Mucosa of stomach (tissue), 1 donor: ENCODE measurements around the gene CSF2RB.

Source experiments
- H3K27me3 ChIP-seq: one replicate; pipeline ENCODE4 v1.7.0; 2013; ENCODE audit warnings: mild to moderate bottlenecking, low read length; ENCODE audit not compliant: control insufficient read depth, insufficient read depth
- H3K36me3 ChIP-seq: one replicate; pipeline ENCODE4 v1.7.0; 2013; ENCODE audit warnings: low read length; ENCODE audit not compliant: control insufficient read depth, insufficient read depth
- H3K4me1 ChIP-seq: one replicate; pipeline ENCODE4 v1.7.0; 2013; ENCODE audit warnings: mild to moderate bottlenecking, low read length; ENCODE audit not compliant: control insufficient read depth, insufficient read depth
- H3K4me3 ChIP-seq: one replicate; pipeline ENCODE4 v1.7.0; 2013; ENCODE audit warnings: low read length
- H3K9ac ChIP-seq: one replicate; pipeline ENCODE4 v1.7.0; 2013; ENCODE audit warnings: mild to moderate bottlenecking, low read length, moderate library complexity
- H3K9me3 ChIP-seq: one replicate; pipeline ENCODE4 v1.7.0; 2013; ENCODE audit warnings: mild to moderate bottlenecking, low read length, moderate library complexity; ENCODE audit not compliant: control insufficient read depth
- donor health status: Pancreatic carcinoma.

The CSF2RB gene

GRCh38 chr22:36968249-36968964 lies 55.0 kb downstream of the CSF2RB start:
- Histone ChIP-seq H3K4me3 (no peak overlapping the region), H3K27me3 (peaks cover 9% of the 10 kb centered on the region), H3K9ac (no peak overlapping the region), H3K4me1 (no peaks in the 10 kb centered on the region), H3K36me3 (no peaks in the 10 kb centered on the region), H3K9me3 (no peaks in the 10 kb centered on the region)

GRCh38 chr22:36971341-36972125 lies 58.1 kb downstream of the CSF2RB start:
- peaks cover 5% of the 10 kb centered on the region for H3K27me3 ChIP-seq
- no peak overlapping the region for H3K4me3 ChIP-seq
- H3K36me3 ChIP-seq, result no peaks in the 10 kb centered on the region
- H3K9ac ChIP-seq, result no peak overlapping the region
- H3K4me1 ChIP-seq, result no peaks in the 10 kb centered on the region
- H3K9me3 ChIP-seq, result no peaks in the 10 kb centered on the region

GRCh38 chr22:36976606-36977005 lies 63.2 kb downstream of the CSF2RB start:
- no peaks in the 10 kb centered on the region for H3K9me3 ChIP-seq
- peaks cover 5% of the 10 kb centered on the region for H3K4me1 ChIP-seq
- no peak overlapping the region for H3K4me3 ChIP-seq
- H3K27me3 ChIP-seq, result peaks cover 12% of the 10 kb centered on the region
- no peak overlapping the region for H3K9ac ChIP-seq
- H3K36me3 ChIP-seq, result no peaks in the 10 kb centered on the region

GRCh38 chr22:36977401-36977861 lies 64.0 kb downstream of the CSF2RB start:
- H3K4me1 ChIP-seq, result peaks cover 5% of the 10 kb centered on the region
- H3K9me3 ChIP-seq, result no peaks in the 10 kb centered on the region
- H3K4me3 ChIP-seq, result peak overlapping the region; percentile 23
- peaks cover 17% of the 10 kb centered on the region for H3K27me3 ChIP-seq
- H3K9ac ChIP-seq, result peak overlapping the region; percentile 50
- H3K36me3 ChIP-seq, result no peaks in the 10 kb centered on the region

GRCh38 chr22:36977947-36978660 lies 64.7 kb downstream of the CSF2RB start:
- H3K9ac ChIP-seq, result peak overlapping the region; percentile 50
- peak overlapping the region; percentile 23 for H3K4me3 ChIP-seq

GRCh38 chr22:36979016-36979910 lies 65.8 kb downstream of the CSF2RB start:
- H3K9me3 ChIP-seq, result no peaks in the 10 kb centered on the region
- no peak overlapping the region for H3K4me3 ChIP-seq
- peaks cover 22% of the 10 kb centered on the region for H3K27me3 ChIP-seq
- H3K4me1 ChIP-seq, result peaks cover 5% of the 10 kb centered on the region
- no peaks in the 10 kb centered on the region for H3K36me3 ChIP-seq
- no peak overlapping the region for H3K9ac ChIP-seq

More at GRCh38 chr22:36977947-36978660, 64.7 kb downstream of the CSF2RB start:
- Histone ChIP-seq H3K27me3 (peaks cover 22% of the 10 kb centered on the region), H3K4me1 (peaks cover 5% of the 10 kb centered on the region), H3K36me3 (no peaks in the 10 kb centered on the region), H3K9me3 (no peaks in the 10 kb centered on the region)

- peaks cover 22% of the 10 kb centered on the region for H3K27me3 ChIP-seq
- H3K9me3 ChIP-seq, result no peaks in the 10 kb centered on the region
- no peak overlapping the region for H3K4me3 ChIP-seq
- H3K4me1 ChIP-seq, result peaks cover 5% of the 10 kb centered on the region
- H3K36me3 ChIP-seq, result no peaks in the 10 kb centered on the region
- no peak overlapping the region for H3K9ac ChIP-seq
These were observed 67.9 kb downstream of the CSF2RB start for GRCh38 chr22:36981247-36981775.

- peaks cover 5% of the 10 kb centered on the region for H3K4me1 ChIP-seq
- no peaks in the 10 kb centered on the region for H3K9me3 ChIP-seq
- peaks cover 15% of the 10 kb centered on the region for H3K27me3 ChIP-seq
- H3K9ac ChIP-seq, result no peak overlapping the region
- no peaks in the 10 kb centered on the region for H3K36me3 ChIP-seq
- no peak overlapping the region for H3K4me3 ChIP-seq
These were observed 68.7 kb downstream of the CSF2RB start for GRCh38 chr22:36982136-36982535.

GRCh38 chr22:36985211-36985889 lies 71.9 kb downstream of the CSF2RB start:
- Histone ChIP-seq H3K9me3 (no peaks in the 10 kb centered on the region), H3K4me3 (no peak overlapping the region), H3K9ac (no peak overlapping the region), H3K36me3 (no peaks in the 10 kb centered on the region), H3K27me3 (peaks cover 18% of the 10 kb centered on the region), H3K4me1 (no peaks in the 10 kb centered on the region)

GRCh38 chr22:36986242-36986821 lies 72.9 kb downstream of the CSF2RB start:
- no peaks in the 10 kb centered on the region for H3K9me3 ChIP-seq
- peaks cover 24% of the 10 kb centered on the region for H3K27me3 ChIP-seq
- H3K4me1 ChIP-seq, result no peaks in the 10 kb centered on the region
- H3K4me3 ChIP-seq, result no peak overlapping the region
- no peak overlapping the region for H3K9ac ChIP-seq
- no peaks in the 10 kb centered on the region for H3K36me3 ChIP-seq
